OCI-LY3 (cell line): ENCODE measurements around the gene ANKS6.

Experiments used
- EZH2phosphoT487 ChIP-seq: fragments of 200-600 bp; shearing (Covaris generic); IDR thresholded peaks from 2 replicates; pipeline ENCODE4 v1.6.1; 2018; ENCODE audit warnings: antibody characterized with exemption, mixed run types, low read depth
- TF ChIP-seq, protein P1 (sequence below): fragments of 200-600, 300-600 bp; sonication (generic); IDR thresholded peaks from 2 replicates; pipeline ENCODE4 v1.5.1; 2014; ENCODE audit warnings: antibody characterized with exemption, low read length, low read depth

GRCh38 chr9:98780059-98780749, 16.2 kb downstream of the ANKS6 start:
- TF ChIP-seq, protein P1, sequence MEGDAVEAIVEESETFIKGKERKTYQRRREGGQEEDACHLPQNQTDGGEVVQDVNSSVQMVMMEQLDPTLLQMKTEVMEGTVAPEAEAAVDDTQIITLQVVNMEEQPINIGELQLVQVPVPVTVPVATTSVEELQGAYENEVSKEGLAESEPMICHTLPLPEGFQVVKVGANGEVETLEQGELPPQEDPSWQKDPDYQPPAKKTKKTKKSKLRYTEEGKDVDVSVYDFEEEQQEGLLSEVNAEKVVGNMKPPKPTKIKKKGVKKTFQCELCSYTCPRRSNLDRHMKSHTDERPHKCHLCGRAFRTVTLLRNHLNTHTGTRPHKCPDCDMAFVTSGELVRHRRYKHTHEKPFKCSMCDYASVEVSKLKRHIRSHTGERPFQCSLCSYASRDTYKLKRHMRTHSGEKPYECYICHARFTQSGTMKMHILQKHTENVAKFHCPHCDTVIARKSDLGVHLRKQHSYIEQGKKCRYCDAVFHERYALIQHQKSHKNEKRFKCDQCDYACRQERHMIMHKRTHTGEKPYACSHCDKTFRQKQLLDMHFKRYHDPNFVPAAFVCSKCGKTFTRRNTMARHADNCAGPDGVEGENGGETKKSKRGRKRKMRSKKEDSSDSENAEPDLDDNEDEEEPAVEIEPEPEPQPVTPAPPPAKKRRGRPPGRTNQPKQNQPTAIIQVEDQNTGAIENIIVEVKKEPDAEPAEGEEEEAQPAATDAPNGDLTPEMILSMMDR: no peak
- no peak for TF ChIP-seq EZH2phosphoT487
